Glomerular visceral epithelial cell (primary cell): Measurements from ENCODE around the gene RBM45.
A peak's percentile ranks its signal among the peaks of the same experiment; 100 is the strongest.
"Not testable (repeated sequence)": the region's sequence is repeated elsewhere in the genome, so short reads cannot be mapped to it uniquely, and the experiment has no call there.

ENCODE experiments used
- DNase-seq: peaks from one replicate; pipeline ENCODE4 v3.0.0-alpha.2; 2016; ENCODE audit errors: extremely low spot score

RBM45 gene

GRCh38 chr2:178106053-178106452 is 6.2 kb upstream of the RBM45 start:
- DNase-seq, result no peak

DNA sequence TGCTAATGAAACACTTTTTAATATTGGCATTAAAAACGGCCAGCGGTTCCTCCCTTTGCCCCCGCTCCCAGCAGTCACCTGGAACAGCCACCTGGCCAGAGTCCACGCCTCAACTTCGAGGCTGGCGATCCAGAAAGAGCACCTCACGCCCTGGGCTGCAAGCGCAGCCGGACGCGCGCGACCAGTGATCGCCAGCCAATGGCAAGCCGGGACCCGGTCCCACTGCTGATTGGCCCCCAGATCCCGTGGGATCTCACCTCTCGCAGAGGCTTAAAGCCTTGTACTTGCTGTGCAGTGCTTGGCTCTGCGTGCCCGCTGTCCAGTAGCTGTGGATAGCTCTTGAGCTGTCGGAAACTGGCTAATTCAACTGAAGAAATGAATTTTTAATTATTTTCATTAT is 4.1 kb upstream of the RBM45 start:
- no peak for DNase-seq

GRCh38 chr2:178109813-178110212 is 2.4 kb upstream of the RBM45 start:
- peak; percentile 44 for DNase-seq

DNA sequence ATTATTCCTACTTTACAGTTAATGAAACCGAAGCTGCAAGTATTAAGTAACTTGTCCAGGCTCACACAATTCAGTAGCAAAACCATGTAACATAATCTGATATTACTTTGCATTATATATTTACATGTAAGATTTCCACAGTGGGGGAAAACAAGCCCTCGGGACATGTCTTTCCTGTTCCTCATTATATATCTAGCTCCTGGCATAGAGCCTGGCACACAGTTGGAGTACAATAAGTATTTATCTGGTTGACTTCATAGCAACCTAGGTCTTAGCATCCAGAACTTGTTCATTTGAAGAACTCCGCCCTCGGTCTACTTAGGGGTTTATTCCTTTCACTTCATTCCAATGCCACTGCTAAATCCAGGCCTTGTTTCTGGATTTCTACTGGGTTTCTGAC is 1.6 kb upstream of the RBM45 start:
- DNase-seq, result no peak

GRCh38 chr2:178111743-178112142 is 494 bp upstream of the RBM45 start:
- no peak for DNase-seq

GRCh38 chr2:178114462-178114861 is 2.2 kb downstream of the RBM45 start:
- DNase-seq, result no peak

GRCh38 chr2:178115271-178115670 is 3.0 kb downstream of the RBM45 start:
- no peak for DNase-seq

DNA sequence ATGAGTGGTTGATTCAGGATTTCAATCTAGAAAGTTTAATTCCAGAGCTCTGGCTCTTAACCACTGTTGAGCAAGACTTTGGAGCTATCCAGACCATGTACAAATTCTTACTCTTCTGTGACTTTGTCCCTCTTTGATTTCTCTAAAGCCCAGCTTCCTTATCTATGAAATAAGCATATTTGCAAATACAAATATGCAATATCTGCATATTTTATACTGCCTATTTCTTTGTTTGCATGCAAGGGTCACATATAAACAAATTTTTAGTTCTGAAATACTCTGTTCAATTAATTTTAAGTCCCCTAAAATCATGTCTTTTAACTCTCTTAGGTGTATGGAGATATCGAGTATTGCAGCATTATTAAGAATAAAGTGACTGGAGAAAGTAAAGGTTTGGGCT is 5.5 kb downstream of the RBM45 start:
- no peak for DNase-seq

DNA sequence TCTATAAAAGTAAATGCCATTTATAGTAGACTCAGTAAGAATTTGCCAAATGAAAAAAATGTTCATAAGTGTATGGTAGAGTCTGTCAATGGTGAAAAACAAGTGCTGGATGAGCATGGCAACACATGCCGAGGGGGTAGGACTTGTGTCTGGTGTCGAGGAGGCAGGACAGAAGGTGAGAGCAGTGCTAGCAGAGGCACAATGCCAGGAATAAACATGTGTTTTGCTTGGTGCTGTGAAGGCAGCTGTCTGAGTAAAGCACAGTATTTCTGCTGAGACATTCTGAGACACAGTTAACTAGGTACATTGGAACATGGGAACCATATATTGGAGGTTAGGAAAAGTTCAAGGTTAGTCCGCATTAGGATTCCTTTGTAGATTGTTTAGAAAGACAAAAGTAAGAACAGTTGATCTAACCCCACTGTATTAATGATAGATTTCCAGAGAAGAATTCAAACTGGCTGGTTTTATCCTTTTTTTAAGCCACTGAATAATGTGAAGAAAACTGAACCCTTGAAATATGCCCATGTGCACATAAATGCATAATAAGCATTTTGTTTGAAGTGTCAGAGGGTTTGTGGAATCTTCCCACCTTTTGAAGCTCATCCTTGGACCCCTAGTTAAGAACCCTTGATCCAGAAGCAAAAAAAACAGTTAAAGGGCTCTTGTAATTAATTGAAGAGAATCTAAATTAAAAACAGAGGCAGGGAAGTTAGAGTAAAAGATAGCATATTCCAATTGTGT is 7.1 kb downstream of the RBM45 start:
- DNase-seq, result no peak

DNA sequence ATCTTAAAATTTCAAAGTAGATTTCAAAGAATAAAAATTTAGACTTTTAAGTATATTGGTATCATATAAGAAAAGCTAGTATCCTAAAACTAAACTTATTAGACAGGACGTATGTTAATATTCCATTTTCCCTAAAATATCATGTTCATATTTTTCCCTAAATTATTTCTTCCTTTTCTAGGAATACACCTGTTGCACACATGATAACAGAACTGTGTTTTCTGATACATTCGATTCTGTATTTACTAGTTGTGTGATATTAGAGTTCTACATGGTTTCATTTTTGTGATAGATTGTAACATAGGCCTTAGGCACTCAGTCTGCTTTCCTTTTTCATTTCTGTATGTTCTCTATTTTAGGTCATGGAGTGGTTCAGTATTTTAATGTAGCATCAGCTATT is 10.9 kb downstream of the RBM45 start:
- no peak for DNase-seq

DNA sequence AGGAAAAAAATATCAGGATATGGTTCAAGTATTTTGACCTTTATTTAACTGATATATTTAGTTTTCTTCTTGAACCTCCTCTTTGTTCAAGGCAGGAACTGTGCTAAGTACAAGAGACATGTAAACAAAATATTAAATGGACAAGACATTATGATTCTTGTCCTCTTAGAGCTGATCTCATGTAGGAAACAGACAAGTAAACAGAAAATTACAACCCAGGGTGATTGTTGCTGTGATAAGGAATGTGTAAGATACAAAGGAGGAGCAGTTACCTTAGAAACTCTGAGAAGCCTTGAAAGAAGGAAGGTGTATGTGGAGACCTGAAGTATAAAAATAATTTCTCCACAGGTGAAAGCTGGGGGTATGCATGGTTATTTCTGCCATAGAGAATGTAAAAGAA is 12.9 kb downstream of the RBM45 start:
- no peak for DNase-seq

DNA sequence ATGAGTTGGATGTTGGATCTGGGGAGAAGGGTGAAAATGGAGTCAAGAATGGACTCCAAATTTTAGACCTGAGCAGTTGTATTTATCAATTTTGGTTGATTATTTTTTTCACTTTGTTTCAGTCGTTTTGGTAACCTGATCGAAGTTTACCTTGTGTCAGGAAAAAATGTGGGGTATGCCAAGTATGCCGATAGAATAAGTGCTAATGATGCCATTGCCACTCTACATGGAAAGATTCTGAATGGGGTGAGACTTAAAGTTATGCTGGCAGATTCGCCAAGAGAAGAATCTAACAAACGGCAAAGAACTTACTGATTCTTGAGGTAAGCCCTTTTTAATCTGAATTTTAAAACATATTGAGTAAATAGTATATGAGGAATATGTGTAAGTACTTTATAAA is 13.6 kb downstream of the RBM45 start:
- no peak for DNase-seq

GRCh38 chr2:178128836-178129630 is 16.8 kb downstream of the RBM45 start:
- DNase-seq, result no peak

DNA sequence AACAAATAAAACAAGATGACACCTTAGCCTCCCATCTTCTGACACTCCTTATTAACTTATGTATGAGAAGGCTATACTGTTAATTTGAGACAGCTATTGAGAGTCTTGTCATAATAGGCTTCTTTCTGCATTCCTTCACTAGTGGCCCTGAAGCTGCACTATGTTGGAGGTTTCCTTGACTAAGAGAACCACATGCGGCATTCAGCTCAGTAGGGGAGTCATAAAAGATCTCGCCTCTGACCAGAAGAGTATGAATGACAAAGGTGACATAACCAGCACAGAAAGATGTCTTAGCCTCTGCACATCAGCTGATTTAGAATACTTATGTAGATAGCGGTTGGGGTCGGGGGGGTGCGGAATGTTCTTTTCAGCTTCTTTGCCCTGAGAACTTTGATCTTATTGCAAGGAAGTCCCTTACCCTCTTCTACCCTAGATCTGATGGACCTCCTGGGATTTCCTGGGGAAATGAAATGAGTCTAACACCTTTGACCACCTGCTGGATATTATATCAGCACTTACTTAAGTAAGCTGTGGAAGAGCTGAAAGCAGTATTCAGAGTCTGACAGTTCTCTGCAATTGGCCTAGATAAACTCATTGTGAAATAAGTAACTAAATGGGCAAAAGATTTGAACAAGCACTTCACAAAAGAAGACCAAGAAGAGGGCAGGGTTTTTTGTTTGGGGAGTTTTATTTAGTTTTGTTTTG is 24.2 kb downstream of the RBM45 start:
- no peak for DNase-seq

- DNase-seq, result no peak
These were observed 30.2 kb downstream of the RBM45 start for GRCh38 chr2:178142274-178143065.

- DNase-seq, result no peak
These were observed 31.2 kb downstream of the RBM45 start for GRCh38 chr2:178143481-178143880.

GRCh38 chr2:178152033-178152432 is 39.8 kb downstream of the RBM45 start:
- DNase-seq, result no peak

- no peak for DNase-seq
These were observed 40.3 kb downstream of the RBM45 start for GRCh38 chr2:178152542-178152941.

GRCh38 chr2:178152977-178153376 is 40.7 kb downstream of the RBM45 start:
- DNase-seq, result no peak

GRCh38 chr2:178153878-178154277 is 41.6 kb downstream of the RBM45 start:
- not testable (repeated sequence) for DNase-seq

- no peak for DNase-seq
These were observed 43.3 kb downstream of the RBM45 start for GRCh38 chr2:178155524-178155923.

GRCh38 chr2:178157574-178157973 is 45.3 kb downstream of the RBM45 start:
- DNase-seq, result no peak
